OCI-LY3 (cell line): ENCODE measurements around the gene CCDC8.
"Not testable (repeated sequence)": the region's sequence is repeated elsewhere in the genome, so short reads cannot be mapped to it uniquely, and the experiment has no call there.

Experiments used
- H2AFZ ChIP-seq: fragments of 200-600, 300-600 bp; shearing (Covaris generic); 2 replicates; pipeline ENCODE4 v1.6.0; 2014; ENCODE audit warnings: antibody characterized with exemption, low read depth, low read length
- H3K27ac ChIP-seq: fragments of 200-600, 300-600 bp; sonication (generic); 2 replicates; pipeline ENCODE4 v1.5.1; 2014; ENCODE audit warnings: mild to moderate bottlenecking, low read length, moderate library complexity, mixed read lengths
- H3K27me3 ChIP-seq: fragments of 200-600, 300-600 bp; sonication (generic); 2 replicates; pipeline ENCODE4 v1.6.1; 2014; ENCODE audit warnings: low read depth, low read length, mixed read lengths
- H3K36me3 ChIP-seq: fragments of 200-600, 300-600 bp; sonication (generic); replicated peaks from 2 replicates; pipeline ENCODE3; 2014; ENCODE audit warnings: low read depth, low read length, mixed read lengths
- H3K4me1 ChIP-seq: fragments of 300-600, 200-600 bp; sonication (generic); 2 replicates; pipeline ENCODE4 v1.6.1; 2014; ENCODE audit warnings: low read length, mixed read lengths
- H3K4me2 ChIP-seq: fragments of 200-600, 300-600 bp; sonication (generic); 2 replicates; pipeline ENCODE4 v1.6.1; 2014; ENCODE audit warnings: low read length, mixed read lengths
- H3K4me3 ChIP-seq: fragments of 300-600, 200-600 bp; sonication (generic); 2 replicates; pipeline ENCODE4 v1.5.1; 2014; ENCODE audit warnings: antibody characterized with exemption, mild to moderate bottlenecking, low read length, moderate library complexity
- H3K79me2 ChIP-seq: fragments of 300-600, 200-600 bp; shearing (Covaris generic); 2 replicates; pipeline ENCODE4 v1.6.1; 2014; ENCODE audit warnings: mild to moderate bottlenecking, low read length, mixed read lengths
- H3K9ac ChIP-seq: fragments of 300-600, 200-600 bp; shearing (Covaris generic); 2 replicates; pipeline ENCODE4 v1.6.0; 2014; ENCODE audit warnings: mild to moderate bottlenecking, low read length, moderate library complexity
- H3K9me3 ChIP-seq: fragments of 200-600, 300-600 bp; shearing (Covaris generic); 2 replicates; pipeline ENCODE4 v1.6.1; 2014; ENCODE audit warnings: low read length, mixed read lengths; ENCODE audit not compliant: insufficient read depth
- H4K20me1 ChIP-seq: fragments of 200-600, 300-600 bp; sonication (generic); 2 replicates; pipeline ENCODE4 v1.6.1; 2016; ENCODE audit warnings: low read length, mixed read lengths; ENCODE audit not compliant: insufficient read depth
- EZH2phosphoT487 ChIP-seq: fragments of 200-600 bp; shearing (Covaris generic); IDR thresholded peaks from 2 replicates; pipeline ENCODE4 v1.6.1; 2018; ENCODE audit warnings: antibody characterized with exemption, mixed run types, low read depth
- TF ChIP-seq, protein P1 (sequence below): fragments of 200-600, 300-600 bp; sonication (generic); IDR thresholded peaks from 2 replicates; pipeline ENCODE4 v1.5.1; 2014; ENCODE audit warnings: antibody characterized with exemption, low read length, low read depth

CCDC8 gene

DNA sequence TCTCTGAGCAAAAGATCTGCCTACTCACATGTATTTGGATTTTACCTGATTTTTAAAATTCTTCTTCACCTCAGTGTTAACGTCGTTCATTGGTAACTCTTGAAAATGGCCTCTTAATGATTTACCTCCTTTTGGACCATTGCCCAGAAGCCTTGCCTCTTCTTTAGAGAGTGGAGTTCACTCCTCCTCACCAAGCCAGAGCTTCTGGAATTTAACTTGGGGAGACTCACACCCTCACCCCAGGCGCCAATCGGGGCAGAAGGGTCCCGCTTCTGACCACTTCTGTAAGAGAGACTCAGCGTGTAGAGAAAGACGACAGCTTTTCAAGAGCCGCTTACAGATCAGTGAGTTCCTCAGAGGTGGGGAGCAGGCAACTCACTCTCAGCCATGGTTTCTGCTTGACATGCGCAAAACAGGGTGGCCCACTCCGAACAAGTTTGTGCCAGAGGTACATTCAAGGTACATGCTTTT lies 12.7 kb upstream of the CCDC8 start:
- Histone ChIP-seq H3K36me3 (no peaks in the 10 kb centered on the region), H3K9ac (peak overlapping the region; percentile 75), H3K9me3 (no peaks in the 10 kb centered on the region), H3K4me3 (peak overlapping the region; percentile 86), H2AFZ (peak overlapping the region; percentile 96), H3K4me2 (peak overlapping the region; percentile 95), H4K20me1 (no peaks in the 10 kb centered on the region), H3K27ac (no peak overlapping the region; the same call in 1 of the 2 replicates), H3K27me3 (peaks cover 7% of the 10 kb centered on the region; the same call in 1 of the 2 replicates), H3K4me1 (peaks cover 18% of the 10 kb centered on the region), H3K79me2 (no peaks in the 10 kb centered on the region)
- TF ChIP-seq, protein P1, sequence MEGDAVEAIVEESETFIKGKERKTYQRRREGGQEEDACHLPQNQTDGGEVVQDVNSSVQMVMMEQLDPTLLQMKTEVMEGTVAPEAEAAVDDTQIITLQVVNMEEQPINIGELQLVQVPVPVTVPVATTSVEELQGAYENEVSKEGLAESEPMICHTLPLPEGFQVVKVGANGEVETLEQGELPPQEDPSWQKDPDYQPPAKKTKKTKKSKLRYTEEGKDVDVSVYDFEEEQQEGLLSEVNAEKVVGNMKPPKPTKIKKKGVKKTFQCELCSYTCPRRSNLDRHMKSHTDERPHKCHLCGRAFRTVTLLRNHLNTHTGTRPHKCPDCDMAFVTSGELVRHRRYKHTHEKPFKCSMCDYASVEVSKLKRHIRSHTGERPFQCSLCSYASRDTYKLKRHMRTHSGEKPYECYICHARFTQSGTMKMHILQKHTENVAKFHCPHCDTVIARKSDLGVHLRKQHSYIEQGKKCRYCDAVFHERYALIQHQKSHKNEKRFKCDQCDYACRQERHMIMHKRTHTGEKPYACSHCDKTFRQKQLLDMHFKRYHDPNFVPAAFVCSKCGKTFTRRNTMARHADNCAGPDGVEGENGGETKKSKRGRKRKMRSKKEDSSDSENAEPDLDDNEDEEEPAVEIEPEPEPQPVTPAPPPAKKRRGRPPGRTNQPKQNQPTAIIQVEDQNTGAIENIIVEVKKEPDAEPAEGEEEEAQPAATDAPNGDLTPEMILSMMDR = no peak
- TF ChIP-seq EZH2phosphoT487 = no peak

DNA sequence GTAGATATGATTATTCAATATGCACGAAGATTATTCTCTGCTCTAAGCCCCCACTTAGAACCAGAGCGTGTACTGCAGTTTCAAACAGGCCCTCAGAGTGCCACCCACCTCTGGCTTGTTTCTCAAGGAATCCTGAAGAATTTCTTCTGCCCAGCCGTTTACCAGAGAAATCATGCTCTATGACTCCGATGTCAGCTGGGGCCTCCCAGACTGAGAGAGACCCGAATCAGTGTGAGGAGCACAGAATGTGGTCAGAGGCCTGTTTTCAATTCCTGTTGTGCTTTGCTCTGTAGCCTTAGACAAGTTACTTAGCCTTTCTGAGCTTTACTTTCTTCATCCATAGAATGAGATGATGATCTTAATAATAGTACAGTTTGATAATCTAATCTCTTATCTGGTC lies 9.8 kb upstream of the CCDC8 start:
- Histone ChIP-seq H2AFZ (peak overlapping the region; percentile 29; the same call in 1 of the 2 replicates), H3K4me2 (peak overlapping the region; percentile 31; the same call in 1 of the 2 replicates), H3K9ac (no peak overlapping the region), H3K27ac (no peak overlapping the region), H3K4me1 (peaks cover 18% of the 10 kb centered on the region), H3K36me3 (no peaks in the 10 kb centered on the region), H4K20me1 (no peaks in the 10 kb centered on the region), H3K79me2 (no peaks in the 10 kb centered on the region), H3K9me3 (no peaks in the 10 kb centered on the region), H3K27me3 (no peaks in the 10 kb centered on the region), H3K4me3 (no peak overlapping the region)
- TF ChIP-seq EZH2phosphoT487 = no peak
- TF ChIP-seq, protein P1 = no peak

DNA sequence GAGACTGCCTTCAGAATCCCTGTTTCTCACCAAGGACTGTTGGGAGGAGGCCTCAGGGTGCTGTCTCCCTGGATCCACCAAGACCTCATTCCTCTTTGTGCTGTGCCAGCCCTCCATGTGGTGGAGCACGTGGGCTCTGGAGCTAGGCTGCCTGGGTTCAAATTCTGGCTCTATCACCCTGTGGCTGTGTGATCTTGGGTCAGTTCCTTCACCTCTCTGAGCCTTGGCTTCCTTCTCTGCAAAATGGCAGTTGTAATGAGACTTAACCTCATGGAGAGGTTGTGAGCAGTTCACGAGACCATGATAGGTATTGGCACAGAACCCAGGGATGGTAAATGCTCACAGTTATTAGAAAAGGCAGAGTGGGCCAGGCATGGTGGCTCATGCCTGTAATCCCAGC lies 9.0 kb upstream of the CCDC8 start:
- no peak overlapping the region for H2AFZ ChIP-seq

DNA sequence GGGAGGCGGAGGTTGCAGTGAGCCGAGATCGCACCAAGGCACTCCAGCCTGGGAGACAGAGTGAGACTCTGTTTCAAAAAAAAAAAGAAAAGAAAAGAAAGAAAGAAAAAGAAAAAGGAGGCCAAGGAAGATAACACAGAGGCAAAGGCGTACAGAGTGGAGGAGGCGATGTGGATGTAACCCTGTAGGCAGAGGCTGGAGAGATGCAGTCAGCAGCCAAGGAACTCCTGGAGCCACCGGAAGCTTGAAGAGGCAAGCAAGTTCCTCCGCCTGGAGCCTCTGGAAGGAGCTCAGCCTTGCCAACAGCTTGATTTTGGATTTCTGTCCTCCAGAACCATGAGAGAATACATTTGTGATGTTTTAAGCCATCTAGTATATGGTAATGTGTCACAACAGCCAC lies 6.7 kb upstream of the CCDC8 start:
- no peaks in the 10 kb centered on the region for H3K27me3 ChIP-seq
- H3K9ac ChIP-seq = no peak overlapping the region
- no peak overlapping the region for H3K4me3 ChIP-seq
- H3K4me1 ChIP-seq = peaks cover 7% of the 10 kb centered on the region
- H2AFZ ChIP-seq = no peak overlapping the region
- H3K27ac ChIP-seq = no peak overlapping the region
- H3K4me2 ChIP-seq = no peak overlapping the region
- no peaks in the 10 kb centered on the region for H3K79me2 ChIP-seq
- no peaks in the 10 kb centered on the region for H4K20me1 ChIP-seq
- no peak for TF ChIP-seq EZH2phosphoT487
- TF ChIP-seq, protein P1 = no peak
- H3K9me3 ChIP-seq = no peaks in the 10 kb centered on the region
- no peaks in the 10 kb centered on the region for H3K36me3 ChIP-seq

More for the DNA sequence above, 9.0 kb upstream of the CCDC8 start:
- Histone ChIP-seq H3K9ac (no peak overlapping the region), H3K4me2 (no peak overlapping the region), H3K27me3 (no peaks in the 10 kb centered on the region), H4K20me1 (no peaks in the 10 kb centered on the region), H3K4me3 (no peak overlapping the region), H3K27ac (no peak overlapping the region), H3K9me3 (no peaks in the 10 kb centered on the region), H3K4me1 (peaks cover 18% of the 10 kb centered on the region), H3K79me2 (no peaks in the 10 kb centered on the region), H3K36me3 (no peaks in the 10 kb centered on the region)
- TF ChIP-seq, protein P1 = no peak
- no peak for TF ChIP-seq EZH2phosphoT487

DNA sequence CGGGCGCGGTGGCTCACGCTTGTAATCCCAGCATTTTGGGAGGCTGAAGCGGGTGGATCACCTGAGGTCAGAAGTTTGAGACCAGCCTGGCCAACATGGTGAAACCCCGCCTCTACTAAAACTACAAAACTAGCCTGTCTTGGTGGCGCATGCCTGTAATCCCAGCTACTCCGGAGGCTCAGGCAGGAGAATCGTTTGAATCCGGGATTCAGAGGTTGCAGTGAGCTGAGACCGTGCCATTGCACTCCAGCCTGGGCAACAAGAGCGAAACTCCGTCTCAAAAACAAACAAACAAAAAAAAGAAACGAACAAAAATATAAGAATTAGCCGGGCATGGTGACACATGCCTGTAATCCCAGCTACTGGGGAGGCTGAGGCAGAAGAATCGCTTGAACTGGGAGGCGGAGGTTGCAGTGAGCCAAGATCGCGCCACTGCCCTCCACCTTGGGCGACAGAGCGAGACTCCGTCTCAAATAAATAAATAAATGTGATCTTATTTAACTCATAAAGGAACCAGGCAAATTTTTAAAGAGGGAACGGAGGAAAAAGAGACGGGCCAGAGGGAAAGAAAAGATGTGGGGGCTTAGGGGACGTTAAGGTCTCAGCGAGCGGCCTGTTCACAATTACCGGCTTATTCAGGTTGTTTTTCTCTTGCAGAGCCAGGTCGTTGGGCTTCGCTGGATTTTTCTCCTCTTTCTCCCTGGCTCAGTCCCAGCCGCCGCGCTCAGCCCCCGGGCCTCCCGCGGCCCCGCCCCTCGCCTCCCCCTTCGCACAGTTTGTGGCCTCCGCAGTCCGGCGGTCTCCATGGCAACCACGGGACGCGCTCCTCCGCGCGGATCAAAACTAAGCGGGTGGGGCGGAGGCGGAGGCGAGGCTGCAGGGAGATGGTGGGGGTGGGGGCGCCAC lies 2.7 kb upstream of the CCDC8 start:
- not testable (repeated sequence) for H3K36me3 ChIP-seq, H3K27ac ChIP-seq, H3K4me2 ChIP-seq, H3K9ac ChIP-seq, H3K4me3 ChIP-seq, H4K20me1 ChIP-seq, H3K79me2 ChIP-seq, H2AFZ ChIP-seq, H3K27me3 ChIP-seq, H3K4me1 ChIP-seq, H3K9me3 ChIP-seq

GRCh38 chr19:46414899-46415298 lies 1.5 kb upstream of the CCDC8 start:
- H3K27me3 ChIP-seq, H3K27ac ChIP-seq, H4K20me1 ChIP-seq, H3K79me2 ChIP-seq, H3K36me3 ChIP-seq, H3K4me2 ChIP-seq, H3K9ac ChIP-seq, H3K4me3 ChIP-seq, H3K9me3 ChIP-seq, H2AFZ ChIP-seq, H3K4me1 ChIP-seq: not testable (repeated sequence)
